B cell (primary cell): Measurements from ENCODE around the gene ORC5. TPM values are rescaled to one million over a fixed set of nuclear protein-coding genes. Genes with fewer than 3 reads are reported as not detected.

Experiments used
- ATAC-seq: fragments of 200-7000 bp; cut with Tn5 transposase; one replicate; pipeline ENCODE4 v1.10.0; 2021; ENCODE audit warnings: low read depth, mild to moderate bottlenecking, moderate number of reproducible peaks, moderate library complexity
- CTCF ChIA-PET: fragments of 350-600 bp; sonication (Branson Sonifier 250); formaldehyde crosslinking; loops from one replicate; lab custom pipeline; 2021; ENCODE audit warnings: antibody characterized with exemption, inconsistent platforms; lab: Charles Lee
- POLR2A ChIA-PET: fragments of 350-600 bp; sonication (Branson Sonifier 250); formaldehyde crosslinking; loops from one replicate; lab custom pipeline; 2021; ENCODE audit warnings: antibody characterized with exemption; lab: Charles Lee
- DNase-seq: peaks from one replicate; pipeline ENCODE4 v3.0.0; 2013
- H2AFZ ChIP-seq: 2 replicates; pipeline ENCODE4 v1.6.1; 2012; ENCODE audit warnings: mild to moderate bottlenecking, low read depth, low read length; ENCODE audit not compliant: insufficient read depth, poor library complexity, severe bottlenecking
- H3K27ac ChIP-seq, 2 donors: 1 replicate in 1 of 2; 2 replicates in 1 of 2; pipeline ENCODE4 v1.5.1; 2012 to 2013; ENCODE audit warnings: low read length in 2 of 2, mild to moderate bottlenecking in 2 of 2, moderate library complexity in 1 of 2
- H3K27me3 ChIP-seq, 4 experiments: fragments of 200-600 bp in 1 of 4; sonication (generic) in 1 of 4; replicated peaks in 1 of 4; 1 replicate in 2 of 4; 2 replicates in 2 of 4; pipeline versions ENCODE4 v1.6.1 to v1.7.0; 2013 to 2016; ENCODE audit warnings: low read length in 3 of 4, mild to moderate bottlenecking in 2 of 4, mixed read lengths in 1 of 4, moderate library complexity in 1 of 4; ENCODE audit not compliant: insufficient read depth in 4 of 4, control insufficient read depth in 3 of 4; ENCODE audit errors: control extremely low read depth in 1 of 4
- H3K36me3 ChIP-seq, 2 experiments: replicated peaks in 1 of 2; 1 replicate in 1 of 2; 2 replicates in 1 of 2; pipeline versions ENCODE4 v1.6.1 to v1.7.1; 2013; ENCODE audit warnings: low read length in 1 of 2; ENCODE audit not compliant: insufficient read depth in 2 of 2, control insufficient read depth in 1 of 2; ENCODE audit errors: control extremely low read depth in 1 of 2, extremely low read depth in 1 of 2
- H3K4me1 ChIP-seq, 2 donors: fragments of 200-600 bp in 1 of 2; sonication (generic) in 1 of 2; 1 replicate in 1 of 2; 2 replicates in 1 of 2; pipeline versions ENCODE4 v1.5.1 to v1.6.1; 2013 to 2017; ENCODE audit warnings: low read length in 2 of 2; ENCODE audit not compliant: control insufficient read depth in 2 of 2, insufficient read depth in 2 of 2
- H3K4me2 ChIP-seq: replicated peaks from 2 replicates; pipeline ENCODE3; 2012; ENCODE audit warnings: mild to moderate bottlenecking, low read depth, low read length; ENCODE audit not compliant: poor library complexity, severe bottlenecking
- H3K4me3 ChIP-seq, 5 experiments: fragments of 200-600 bp in 1 of 5; sonication (generic) in 1 of 5; 1 replicate in 3 of 5; 2 replicates in 2 of 5; pipeline versions ENCODE4 v1.5.1 to v1.7.0; 2011 to 2016; ENCODE audit warnings: low read length in 4 of 5, mild to moderate bottlenecking in 4 of 5, low read depth in 2 of 5, control low read depth in 1 of 5, moderate library complexity in 1 of 5; ENCODE audit not compliant: insufficient read depth in 1 of 5; ENCODE audit errors: control extremely low read depth in 1 of 5, extremely low read depth in 1 of 5
- H3K79me2 ChIP-seq: fragments of 200-600 bp; sonication (generic); one replicate; pipeline ENCODE4 v1.6.0; 2016; ENCODE audit warnings: low read length; ENCODE audit not compliant: control insufficient read depth, insufficient read depth
- H3K9ac ChIP-seq: fragments of 200-600 bp; sonication (generic); 2 replicates; pipeline ENCODE4 v1.6.1; 2017; ENCODE audit warnings: mild to moderate bottlenecking, low read length, moderate library complexity
- H3K9me3 ChIP-seq, 3 donors: one replicate each; pipeline versions ENCODE4 v1.6.1 to v1.7.1; 2013; ENCODE audit warnings: low read length in 2 of 3; ENCODE audit not compliant: control insufficient read depth in 2 of 3, insufficient read depth in 1 of 3; ENCODE audit errors: control extremely low read depth in 1 of 3
- H4K20me1 ChIP-seq: 2 replicates; pipeline ENCODE4 v1.6.0; 2012; ENCODE audit warnings: mild to moderate bottlenecking, low read length; ENCODE audit not compliant: insufficient read depth, control insufficient read depth, poor library complexity, severe bottlenecking
- H3K27ac Mint-ChIP-seq: one replicate; pipeline ENCODE4 v1.8.0; 2021; ENCODE audit warnings: mixed read lengths
- H3K27me3 Mint-ChIP-seq: one replicate; pipeline ENCODE4 v1.8.0; 2021; ENCODE audit warnings: mixed read lengths
- H3K4me1 Mint-ChIP-seq: one replicate; pipeline ENCODE4 v1.8.0; 2021; ENCODE audit warnings: mixed read lengths
- H3K4me3 Mint-ChIP-seq: one replicate; pipeline ENCODE4 v1.8.0; 2021; ENCODE audit warnings: mixed read lengths
- H3K9me3 Mint-ChIP-seq: one replicate; pipeline ENCODE4 v1.8.0; 2022; ENCODE audit warnings: mixed read lengths; ENCODE audit not compliant: insufficient read depth
- EZH2 ChIP-seq: IDR thresholded peaks from 2 replicates; pipeline ENCODE4 v1.6.1; 2012; ENCODE audit warnings: borderline replicate concordance, low read depth, mild to moderate bottlenecking, moderate library complexity, low read length; ENCODE audit not compliant: insufficient read depth, poor library complexity, severe bottlenecking
- WGBS: methylation state at CpG from one replicate; pipeline ENCODE4 v1.1.5; 2013; ENCODE audit warnings: missing lambda C conversion rate; ENCODE audit not compliant: insufficient coverage; 5-methylcytosine and 5-hydroxymethylcytosine counted together
- intact Hi-C: fragments of 100-400 bp; cut with micrococcal nuclease; formaldehyde crosslinking; loops from one replicate; pipeline ENCODE4 v1.10.0; 2022
- polyA plus RNA-seq: library from polyadenylated mRNA; depleted of rRNA; stranded (reverse); fragments of >200 nt; gene quantifications from 2 replicates; pipeline ENCODE4 v1.2.3, GENCODE V29; 2012
- total RNA-seq, 2 donors: library from RNA; stranded (reverse); fragments of 120-200 nt in 1 of 2; gene quantifications; 1 replicate in 1 of 2; 2 replicates in 1 of 2; pipeline versions ENCODE4 v1.2.3 to v1.2.4, GENCODE V29; 2013 to 2022
- TF ChIP-seq, protein P1 (sequence below): fragments of 200-600 bp; IDR thresholded peaks from one replicate; pipeline ENCODE4 v1.8.0; 2022; ENCODE audit warnings: antibody characterized with exemption, mild to moderate bottlenecking

The ORC5 gene
- total and polyA plus RNA-seq, 2 donors (not counting 1 experiment from before 2014, with no cell fraction given): 6.8 to 20.2 TPM

DNA sequence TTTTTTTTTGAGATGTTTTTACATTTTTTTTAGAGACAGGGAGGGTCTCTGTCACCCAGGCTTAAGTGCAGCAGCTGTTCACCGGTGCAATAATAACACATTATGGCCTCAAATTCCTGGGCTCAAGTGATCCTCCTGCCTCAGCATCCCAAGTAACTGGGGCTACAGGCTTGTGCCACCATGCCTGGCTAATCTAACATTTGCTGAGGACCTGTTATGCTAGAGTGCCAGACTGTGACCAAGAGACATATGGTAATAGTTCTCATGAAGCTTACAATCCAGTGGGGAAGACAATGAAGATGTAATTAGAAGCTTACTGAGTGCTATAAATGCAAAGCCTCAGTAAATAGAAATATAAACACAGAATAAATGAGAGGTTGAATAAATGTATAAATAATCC lies 17.6 kb upstream of the ORC5 start:
- Histone ChIP-seq H4K20me1 (no peaks in the 10 kb centered on the region), H3K9me3 (peaks cover 0 to 7% (median 0%) of the 10 kb centered on the region in 3 donors), H2AFZ (no peak overlapping the region), H3K36me3 (no peaks in the 10 kb centered on the region), H3K9ac (no peak overlapping the region), H3K27me3 (peaks cover 0 to 18% (median 3%) of the 10 kb centered on the region in 4 experiments), H3K27ac (no peak overlapping the region), H3K4me2 (no peak overlapping the region), H3K4me3 (no peak overlapping the region), H3K4me1 (no peaks in the 10 kb centered on the region), H3K79me2 (no peaks in the 10 kb centered on the region)
- ATAC-seq (no peak), DNase-seq (no peak)
- Mint-ChIP-seq H3K4me1 (no peaks in the 10 kb centered on the region), H3K27ac (no peak overlapping the region), H3K4me3 (no peak overlapping the region), H3K27me3 (peaks cover 34% of the 10 kb centered on the region), H3K9me3 (peaks cover 6% of the 10 kb centered on the region)
- ChIA-PET POLR2A (no interaction called here), CTCF (no interaction called here)
- no CpG with 5 or more reads among the region's 1 CpG for WGBS
- intact Hi-C loops: no loop called here
- TF ChIP-seq EZH2: no peak
- TF ChIP-seq, protein P1, sequence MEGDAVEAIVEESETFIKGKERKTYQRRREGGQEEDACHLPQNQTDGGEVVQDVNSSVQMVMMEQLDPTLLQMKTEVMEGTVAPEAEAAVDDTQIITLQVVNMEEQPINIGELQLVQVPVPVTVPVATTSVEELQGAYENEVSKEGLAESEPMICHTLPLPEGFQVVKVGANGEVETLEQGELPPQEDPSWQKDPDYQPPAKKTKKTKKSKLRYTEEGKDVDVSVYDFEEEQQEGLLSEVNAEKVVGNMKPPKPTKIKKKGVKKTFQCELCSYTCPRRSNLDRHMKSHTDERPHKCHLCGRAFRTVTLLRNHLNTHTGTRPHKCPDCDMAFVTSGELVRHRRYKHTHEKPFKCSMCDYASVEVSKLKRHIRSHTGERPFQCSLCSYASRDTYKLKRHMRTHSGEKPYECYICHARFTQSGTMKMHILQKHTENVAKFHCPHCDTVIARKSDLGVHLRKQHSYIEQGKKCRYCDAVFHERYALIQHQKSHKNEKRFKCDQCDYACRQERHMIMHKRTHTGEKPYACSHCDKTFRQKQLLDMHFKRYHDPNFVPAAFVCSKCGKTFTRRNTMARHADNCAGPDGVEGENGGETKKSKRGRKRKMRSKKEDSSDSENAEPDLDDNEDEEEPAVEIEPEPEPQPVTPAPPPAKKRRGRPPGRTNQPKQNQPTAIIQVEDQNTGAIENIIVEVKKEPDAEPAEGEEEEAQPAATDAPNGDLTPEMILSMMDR: no peak

DNA sequence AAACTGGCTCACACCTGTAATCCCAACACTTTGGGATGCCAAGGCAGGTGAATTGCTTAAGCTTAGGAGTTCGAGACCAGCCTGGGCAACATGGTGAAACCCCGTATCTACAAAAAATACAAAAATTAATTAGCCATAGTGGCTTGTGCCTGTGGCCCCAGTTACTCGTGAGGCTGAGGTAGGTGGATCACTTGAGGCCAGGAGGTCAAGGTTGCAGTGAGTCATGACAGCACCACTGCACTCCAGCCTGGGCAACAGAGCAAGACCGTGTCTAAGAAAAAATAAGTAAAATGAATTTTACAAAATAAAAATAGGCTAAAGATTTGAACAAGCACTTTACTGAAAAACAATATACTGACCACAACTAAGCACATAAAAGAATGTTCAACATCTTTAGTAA lies 9.8 kb upstream of the ORC5 start:
- intact Hi-C loops: no loop called here
- Histone ChIP-seq H3K27me3 (peaks cover 0 to 5% (median 2%) of the 10 kb centered on the region in 4 experiments), H2AFZ (no peak overlapping the region), H3K4me2 (no peak overlapping the region), H3K36me3 (no peaks in the 10 kb centered on the region), H3K4me1 (no peaks in the 10 kb centered on the region), H3K9ac (no peak overlapping the region), H3K79me2 (no peaks in the 10 kb centered on the region), H3K9me3 (peaks cover 0 to 4% (median 0%) of the 10 kb centered on the region in 3 donors), H3K4me3 (no peak overlapping the region), H4K20me1 (no peaks in the 10 kb centered on the region), H3K27ac (no peak overlapping the region)
- peaks cover 2% of the 10 kb centered on the region for H3K9me3 Mint-ChIP-seq
- H3K27ac Mint-ChIP-seq: no peak overlapping the region
- ChIA-PET CTCF (interaction anchor here (1.3 kb wide), 1 partner anchor 14 kb away, joined by 3 read pairs; no protein-coding TSS in a partner anchor), POLR2A (no interaction called here)
- ATAC-seq (no peak), DNase-seq (no peak)
- no peak for TF ChIP-seq EZH2
- TF ChIP-seq, protein P1: no peak
- no peak overlapping the region for H3K4me3 Mint-ChIP-seq
- WGBS: no CpG with 5 or more reads among the region's 4 CpGs
- H3K4me1 Mint-ChIP-seq: no peaks in the 10 kb centered on the region
- H3K27me3 Mint-ChIP-seq: peaks cover 18% of the 10 kb centered on the region
